Cardiac septum (tissue), 1 donor: Measurements from ENCODE around the gene SRPK2. TPM values are rescaled to one million over a fixed set of nuclear protein-coding genes. Genes with fewer than 3 reads are reported as not detected.

ENCODE experiments used
- DNase-seq: peaks from one replicate; pipeline ENCODE4 v3.0.0-alpha.2; 2020; ENCODE audit warnings: low spot score
- intact Hi-C: fragments of 100-400 bp; cut with DNase I; formaldehyde crosslinking; loops from one replicate; pipeline ENCODE4 v1.14.0; 2022
- total RNA-seq: library from RNA; stranded (reverse); fragmentation: NEBNext Ultra II Directional; extraction: Animal tissue kit (Norgen Biotek cat#: 25700); gene quantifications from one replicate; pipeline ENCODE4 v1.2.1, GENCODE V29; 2021
- donor health status: DM: no; HTN: no; CAD: no.

Gene SRPK2
- total RNA-seq, 1 donor from 2014 or later, result 37.8 TPM

DNA sequence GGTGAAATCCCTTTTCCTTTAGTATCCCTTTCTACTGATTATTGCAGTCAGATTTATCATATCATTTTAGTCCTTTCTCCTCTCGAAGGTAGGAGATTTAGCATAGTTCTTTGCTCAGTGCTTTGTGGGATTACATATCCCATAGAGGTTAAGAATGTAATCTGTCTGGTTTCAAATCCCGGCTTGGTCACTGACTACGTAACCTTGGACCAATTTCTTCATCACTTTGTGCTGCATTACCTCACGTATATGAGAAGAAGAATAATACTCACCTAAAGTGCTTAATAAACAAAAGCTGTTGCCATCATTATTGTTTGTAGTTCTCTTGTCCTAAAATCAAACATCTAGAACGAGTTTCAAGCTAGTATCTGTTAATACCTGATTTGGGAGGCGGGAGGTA is 300.7 kb downstream of the SRPK2 start:
- no peak for DNase-seq
- intact Hi-C loops, result no loop called here

DNA sequence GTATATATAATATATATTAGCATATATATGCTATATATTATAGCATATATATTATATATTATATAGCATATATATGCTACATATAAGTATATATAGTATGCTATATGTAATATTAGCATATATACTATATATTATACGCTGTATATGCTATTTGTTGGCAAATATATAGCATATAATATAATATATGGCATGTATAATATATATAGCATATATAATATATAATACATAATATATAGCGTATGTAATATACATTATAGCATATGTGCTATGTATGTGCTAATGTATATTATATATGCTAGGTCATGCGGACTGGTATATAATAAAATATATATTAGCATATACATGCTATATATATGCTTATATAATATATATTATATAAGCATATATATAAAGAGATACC is 301.9 kb downstream of the SRPK2 start:
- no peak for DNase-seq
- intact Hi-C loops, result no loop called here

DNA sequence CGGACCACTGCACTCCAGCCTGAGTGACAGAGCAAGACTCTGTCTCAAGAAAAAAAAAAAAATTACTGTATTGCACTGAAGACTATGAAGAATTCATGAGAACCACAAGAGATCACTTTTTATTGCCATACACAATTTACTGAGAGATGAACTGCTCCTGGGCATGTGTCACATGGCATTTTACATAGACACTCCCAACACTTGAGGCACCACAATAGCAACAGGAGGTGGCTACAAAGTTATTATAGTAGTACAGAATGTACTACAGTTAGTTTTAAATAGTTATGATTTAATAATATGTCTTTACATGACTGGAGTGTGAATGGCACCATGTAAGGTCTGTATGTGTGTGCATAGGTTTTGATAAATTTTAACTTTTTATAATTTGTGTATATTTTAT is 304.1 kb downstream of the SRPK2 start:
- no peak for DNase-seq
- intact Hi-C loops, result no loop called here

DNA sequence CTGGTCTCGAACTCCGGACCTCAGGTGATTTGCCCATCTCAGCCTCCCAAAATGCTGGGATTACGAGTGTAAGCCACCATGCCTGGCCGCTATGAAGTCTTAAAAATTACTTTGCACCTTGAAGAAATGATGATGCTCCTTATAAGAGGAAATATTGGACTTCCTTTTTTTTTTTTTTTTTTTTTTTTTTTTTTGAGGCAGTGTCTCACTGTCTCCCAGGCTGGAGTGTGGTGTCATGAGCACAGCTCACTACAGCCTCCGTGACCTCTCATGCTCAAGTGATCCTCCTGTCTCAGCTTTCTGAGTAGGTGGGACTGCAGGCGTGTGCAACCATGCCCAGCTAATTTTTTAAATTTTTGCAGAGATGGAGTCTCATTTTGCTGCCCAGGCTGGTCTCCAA is 309.4 kb downstream of the SRPK2 start:
- no peak for DNase-seq
- intact Hi-C loops, result no loop called here

DNA sequence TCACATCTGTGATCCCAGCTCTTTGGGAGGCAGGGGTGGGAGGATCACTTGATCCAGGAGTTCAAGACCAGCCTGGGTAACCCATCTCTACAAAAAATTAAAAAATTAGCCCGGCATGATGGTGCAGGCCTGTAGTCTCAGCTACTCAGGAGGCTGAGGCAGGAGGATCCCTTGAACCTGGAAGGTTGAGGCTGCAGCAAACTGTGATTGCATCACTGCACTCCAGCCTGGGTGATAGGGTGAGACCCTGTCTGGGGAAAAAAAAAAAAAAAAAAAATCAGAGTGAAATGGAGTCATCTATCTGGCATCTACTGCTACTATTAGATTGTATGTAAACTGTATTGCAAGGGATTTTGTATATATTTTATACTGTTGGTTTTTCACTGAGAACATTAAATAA is 315.6 kb downstream of the SRPK2 start:
- no peak for DNase-seq
- intact Hi-C loops, result no loop called here

DNA sequence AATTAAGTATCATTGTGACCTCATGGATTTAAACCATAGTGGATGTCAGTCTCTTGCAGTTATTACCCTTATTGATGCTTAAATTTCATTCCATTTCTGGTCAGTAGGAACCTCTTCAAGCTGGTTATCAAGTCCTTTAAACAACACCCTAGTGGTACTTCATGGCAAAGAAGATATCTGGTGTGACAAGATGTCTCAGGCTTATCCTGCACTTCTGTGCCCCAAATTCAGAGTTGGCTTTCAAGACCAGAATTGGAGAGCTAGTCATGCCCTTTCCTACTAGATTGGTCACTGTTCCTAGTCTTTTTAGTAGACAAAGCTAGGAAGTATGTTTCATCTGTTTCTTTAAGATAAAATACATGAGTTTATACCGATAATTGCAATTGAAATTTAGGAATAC is 319.8 kb downstream of the SRPK2 start:
- DNase-seq, result no peak
- intact Hi-C loops, result no loop called here

DNA sequence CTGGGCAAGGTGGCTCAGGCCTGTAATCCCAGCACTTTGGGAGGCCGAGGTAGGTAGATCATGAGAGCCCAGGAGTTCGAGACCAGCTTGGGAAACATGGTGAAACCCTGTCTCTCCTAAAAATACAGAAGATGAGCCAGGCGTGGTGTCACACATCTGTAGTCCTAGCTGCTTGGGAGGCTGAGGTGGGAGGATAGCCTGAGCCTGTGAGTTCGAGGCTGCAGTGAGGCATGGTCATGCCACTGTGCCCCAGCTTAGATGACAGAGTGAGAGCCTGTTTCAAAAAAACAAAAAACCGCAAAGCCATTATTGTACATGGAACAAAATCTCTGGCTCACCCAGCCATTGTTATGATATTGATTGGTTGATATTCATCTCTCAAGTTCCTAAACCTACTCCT is 321.0 kb downstream of the SRPK2 start:
- intact Hi-C loops, result no loop called here
- DNase-seq, result no peak

Other genes with a start within 250 kb of the SRPK2 start
- 6.6 TPM for gene PUS7, start 133.3 kb upstream of the SRPK2 start, total RNA-seq
- gene RINT1, start 143.3 kb upstream of the SRPK2 start, total RNA-seq, result 10.7 TPM
- gene EFCAB10, start 192.6 kb upstream of the SRPK2 start, total RNA-seq, result not detected